ENCODE data around the gene PRND. TPM values are rescaled to one million over a fixed set of nuclear protein-coding genes. Genes with fewer than 3 reads are reported as not detected.

The PRND gene
- total and polyA plus RNA-seq, 2 of the 13 experiments (the other 11 are each of a cell fraction or from before 2014, with no cell fraction given) = not detected

DNA sequence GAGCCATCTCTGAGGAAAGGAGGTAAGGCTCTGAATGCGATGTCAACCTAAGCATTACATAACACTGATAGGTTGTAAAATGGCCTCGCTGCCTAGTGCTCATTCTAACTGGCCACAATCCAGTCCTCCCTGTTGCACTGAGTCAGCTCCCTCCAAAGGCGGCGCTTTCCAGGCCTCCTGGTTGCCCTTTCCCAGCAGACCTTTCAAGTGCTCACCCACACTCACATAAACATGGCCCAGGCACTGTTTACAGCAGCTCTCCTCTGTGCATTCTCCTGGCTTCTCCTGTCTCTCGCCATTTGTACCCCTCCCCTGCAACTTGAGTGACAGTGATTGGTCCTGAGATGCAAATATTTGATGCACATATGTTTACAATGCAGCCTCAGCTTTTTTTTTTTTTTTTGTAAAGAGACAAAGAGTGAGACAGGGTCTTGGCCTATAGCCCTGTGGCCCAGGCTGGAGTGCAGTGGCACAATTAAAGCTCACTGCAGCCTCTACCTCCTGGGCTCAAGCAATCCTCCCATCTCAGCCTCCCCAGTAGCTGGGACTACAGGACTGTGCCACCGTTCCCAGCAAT, 36.8 kb upstream of the PRND start (continued):
- TF ChIP-seq, protein P1, sequence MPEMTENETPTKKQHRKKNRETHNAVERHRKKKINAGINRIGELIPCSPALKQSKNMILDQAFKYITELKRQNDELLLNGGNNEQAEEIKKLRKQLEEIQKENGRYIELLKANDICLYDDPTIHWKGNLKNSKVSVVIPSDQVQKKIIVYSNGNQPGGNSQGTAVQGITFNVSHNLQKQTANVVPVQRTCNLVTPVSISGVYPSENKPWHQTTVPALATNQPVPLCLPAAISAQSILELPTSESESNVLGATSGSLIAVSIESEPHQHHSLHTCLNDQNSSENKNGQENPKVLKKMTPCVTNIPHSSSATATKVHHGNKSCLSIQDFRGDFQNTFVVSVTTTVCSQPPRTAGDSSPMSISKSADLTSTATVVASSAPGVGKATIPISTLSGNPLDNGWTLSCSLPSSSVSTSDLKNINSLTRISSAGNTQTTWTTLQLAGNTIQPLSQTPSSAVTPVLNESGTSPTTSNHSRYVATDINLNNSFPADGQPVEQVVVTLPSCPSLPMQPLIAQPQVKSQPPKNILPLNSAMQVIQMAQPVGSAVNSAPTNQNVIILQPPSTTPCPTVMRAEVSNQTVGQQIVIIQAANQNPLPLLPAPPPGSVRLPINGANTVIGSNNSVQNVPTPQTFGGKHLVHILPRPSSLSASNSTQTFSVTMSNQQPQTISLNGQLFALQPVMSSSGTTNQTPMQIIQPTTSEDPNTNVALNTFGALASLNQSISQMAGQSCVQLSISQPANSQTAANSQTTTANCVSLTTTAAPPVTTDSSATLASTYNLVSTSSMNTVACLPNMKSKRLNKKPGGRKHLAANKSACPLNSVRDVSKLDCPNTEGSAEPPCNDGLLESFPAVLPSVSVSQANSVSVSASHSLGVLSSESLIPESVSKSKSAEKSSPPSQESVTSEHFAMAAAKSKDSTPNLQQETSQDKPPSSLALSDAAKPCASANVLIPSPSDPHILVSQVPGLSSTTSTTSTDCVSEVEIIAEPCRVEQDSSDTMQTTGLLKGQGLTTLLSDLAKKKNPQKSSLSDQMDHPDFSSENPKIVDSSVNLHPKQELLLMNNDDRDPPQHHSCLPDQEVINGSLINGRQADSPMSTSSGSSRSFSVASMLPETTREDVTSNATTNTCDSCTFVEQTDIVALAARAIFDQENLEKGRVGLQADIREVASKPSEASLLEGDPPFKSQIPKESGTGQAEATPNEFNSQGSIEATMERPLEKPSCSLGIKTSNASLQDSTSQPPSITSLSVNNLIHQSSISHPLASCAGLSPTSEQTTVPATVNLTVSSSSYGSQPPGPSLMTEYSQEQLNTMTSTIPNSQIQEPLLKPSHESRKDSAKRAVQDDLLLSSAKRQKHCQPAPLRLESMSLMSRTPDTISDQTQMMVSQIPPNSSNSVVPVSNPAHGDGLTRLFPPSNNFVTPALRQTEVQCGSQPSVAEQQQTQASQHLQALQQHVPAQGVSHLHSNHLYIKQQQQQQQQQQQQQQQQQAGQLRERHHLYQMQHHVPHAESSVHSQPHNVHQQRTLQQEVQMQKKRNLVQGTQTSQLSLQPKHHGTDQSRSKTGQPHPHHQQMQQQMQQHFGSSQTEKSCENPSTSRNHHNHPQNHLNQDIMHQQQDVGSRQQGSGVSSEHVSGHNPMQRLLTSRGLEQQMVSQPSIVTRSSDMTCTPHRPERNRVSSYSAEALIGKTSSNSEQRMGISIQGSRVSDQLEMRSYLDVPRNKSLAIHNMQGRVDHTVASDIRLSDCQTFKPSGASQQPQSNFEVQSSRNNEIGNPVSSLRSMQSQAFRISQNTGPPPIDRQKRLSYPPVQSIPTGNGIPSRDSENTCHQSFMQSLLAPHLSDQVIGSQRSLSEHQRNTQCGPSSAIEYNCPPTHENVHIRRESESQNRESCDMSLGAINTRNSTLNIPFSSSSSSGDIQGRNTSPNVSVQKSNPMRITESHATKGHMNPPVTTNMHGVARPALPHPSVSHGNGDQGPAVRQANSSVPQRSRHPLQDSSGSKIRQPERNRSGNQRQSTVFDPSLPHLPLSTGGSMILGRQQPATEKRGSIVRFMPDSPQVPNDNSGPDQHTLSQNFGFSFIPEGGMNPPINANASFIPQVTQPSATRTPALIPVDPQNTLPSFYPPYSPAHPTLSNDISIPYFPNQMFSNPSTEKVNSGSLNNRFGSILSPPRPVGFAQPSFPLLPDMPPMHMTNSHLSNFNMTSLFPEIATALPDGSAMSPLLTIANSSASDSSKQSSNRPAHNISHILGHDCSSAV (CRISPR knock-in tag; IDR thresholded peaks at IDR 0.05; ENCODE audit: borderline replicate concordance) = no peak
- TF ChIP-seq ZNF543 (CRISPR knock-in tag; IDR thresholded peaks at IDR 0.05) (no peak), TCF7 (IDR thresholded peaks at IDR 0.05; ENCODE audit: low read depth) (no peak), ZNF678 (CRISPR knock-in tag; IDR thresholded peaks at IDR 0.05) (no peak), RFX3 (CRISPR knock-in tag; IDR thresholded peaks at IDR 0.05) (no peak), ZNF737 (CRISPR knock-in tag; IDR thresholded peaks at IDR 0.05; ENCODE audit: borderline replicate concordance) (no peak), ZNF850 (CRISPR knock-in tag; conservative IDR thresholded peaks at IDR 0.05) (no peak), ZNF598 (CRISPR knock-in tag; IDR thresholded peaks at IDR 0.05; ENCODE audit: borderline replicate concordance) (no peak), FOXJ3 (CRISPR knock-in tag; IDR thresholded peaks at IDR 0.05; ENCODE audit: borderline replicate concordance) (no peak), MED13 (CRISPR knock-in tag; IDR thresholded peaks at IDR 0.05) (no peak), HHEX (CRISPR knock-in tag; IDR thresholded peaks at IDR 0.05) (no peak), ZNF232 (CRISPR knock-in tag; IDR thresholded peaks at IDR 0.05; ENCODE audit: borderline replicate concordance) (0 out of 2 replicates have a peak, but pooled peaks have one; percentile 36), HOXA5 (CRISPR knock-in tag; IDR thresholded peaks at IDR 0.05) (no peak; the same call in 1 of the 2 replicates), ZSCAN31 (CRISPR knock-in tag; IDR thresholded peaks at IDR 0.05; ENCODE audit: low read depth) (0 out of 2 replicates have a peak, but pooled peaks have one; percentile 56), TRIM24 (CRISPR knock-in tag; IDR thresholded peaks at IDR 0.05) (no peak), KAT7 (CRISPR knock-in tag; IDR thresholded peaks at IDR 0.05; ENCODE audit: borderline replicate concordance) (no peak), GABPB1 (CRISPR knock-in tag; IDR thresholded peaks at IDR 0.05) (no peak), PITX1 (CRISPR knock-in tag; IDR thresholded peaks at IDR 0.05) (no peak), IKZF4 (CRISPR knock-in tag; IDR thresholded peaks at IDR 0.05; ENCODE audit: borderline replicate concordance, low read depth, not compliant biosample characterization) (no peak), MYC (CRISPR knock-in tag; IDR thresholded peaks at IDR 0.05; ENCODE audit: borderline replicate concordance) (no peak), FOXP1 (IDR thresholded peaks at IDR 0.05) (no peak), FOXP1 (CRISPR knock-in tag; IDR thresholded peaks at IDR 0.05) (peak; percentile 50; the same call in 1 of the 2 replicates), IRX3 (CRISPR knock-in tag; IDR thresholded peaks at IDR 0.05; ENCODE audit: borderline replicate concordance, low read depth) (no peak), ZNF670 (CRISPR knock-in tag; IDR thresholded peaks at IDR 0.05; ENCODE audit: borderline replicate concordance) (no peak)

Data from HepG2 (cell line).